Chondrocyte (in vitro differentiated cells): Measurements from ENCODE around the gene TNFRSF9. TPM values are rescaled to one million over a fixed set of nuclear protein-coding genes. Genes with fewer than 3 reads are reported as not detected.

Source experiments
- DNase-seq: peaks from one replicate; pipeline ENCODE4 v3.0.0; 2021; ENCODE audit warnings: mixed read lengths, low spot score
- H3K27ac Mint-ChIP-seq: one replicate; pipeline ENCODE4 v1.8.0; 2021; ENCODE audit warnings: mild to moderate bottlenecking, moderate library complexity, mixed read lengths; ENCODE audit not compliant: unreplicated experiment
- H3K27me3 Mint-ChIP-seq: 2 replicates; pipeline ENCODE4 v1.8.0; 2021; ENCODE audit warnings: low read depth, mixed read lengths
- H3K36me3 Mint-ChIP-seq: 2 replicates; pipeline ENCODE4 v1.8.0; 2021; ENCODE audit warnings: low read depth, mixed read lengths
- H3K4me1 Mint-ChIP-seq: 2 replicates; pipeline ENCODE4 v1.8.0; 2021; ENCODE audit warnings: low read depth, mild to moderate bottlenecking, mixed read lengths
- H3K4me3 Mint-ChIP-seq: one replicate; pipeline ENCODE4 v1.8.0; 2021; ENCODE audit warnings: mild to moderate bottlenecking, moderate library complexity, mixed read lengths; ENCODE audit not compliant: unreplicated experiment
- H3K9me3 Mint-ChIP-seq: 2 replicates; pipeline ENCODE4 v1.8.0; 2021; ENCODE audit warnings: low read depth, mixed read lengths
- total RNA-seq: library from RNA; stranded (reverse); gene quantifications from 3 replicates; pipeline ENCODE4 v1.2.1, GENCODE V29; 2021
- TF ChIP-seq, protein P1 (sequence below): fragments of 200-600 bp; sonication (generic); IDR thresholded peaks from 2 replicates; pipeline ENCODE4 v1.5.0; 2021; ENCODE audit warnings: antibody characterized with exemption, mild to moderate bottlenecking, moderate library complexity

Gene TNFRSF9
- total RNA-seq, 1 donor from 2014 or later, result 0.07 TPM

DNA sequence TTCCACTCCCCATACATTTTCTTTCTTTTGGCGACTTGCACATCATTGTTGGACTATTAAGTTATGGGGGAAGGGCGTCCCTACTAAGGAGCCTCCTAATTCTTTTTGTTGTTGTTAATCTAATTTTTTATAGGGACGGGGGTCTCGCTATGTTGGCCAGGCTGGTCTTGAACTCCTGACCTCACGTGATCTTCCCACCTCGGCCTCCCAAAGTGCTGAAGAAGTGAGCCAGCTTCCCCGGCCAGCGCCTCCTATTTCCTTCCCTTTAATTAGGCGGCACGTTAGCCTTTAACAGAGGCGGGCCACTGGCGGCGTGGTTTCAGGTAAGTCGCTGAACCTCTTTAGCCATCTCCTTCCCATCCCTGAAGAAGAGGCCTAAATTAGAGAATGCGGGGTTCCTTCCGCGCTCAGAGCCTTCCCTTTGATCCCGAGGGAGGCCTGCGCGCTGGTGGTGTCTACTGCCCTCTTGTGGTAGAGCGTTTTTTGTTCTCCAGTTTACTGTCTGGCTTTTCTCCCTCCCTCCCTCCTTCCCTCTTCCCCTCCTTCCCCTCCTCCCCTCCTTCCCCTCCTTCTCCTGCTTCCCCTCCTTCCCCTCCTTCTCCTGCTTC, 38.1 kb downstream of the TNFRSF9 start:
- Mint-ChIP-seq H3K27me3 (no peaks in the 10 kb centered on the region), H3K4me1 (peaks cover 9% of the 10 kb centered on the region), H3K4me3 (peak overlapping the region; percentile 56), H3K27ac (no peak overlapping the region), H3K36me3 (no peaks in the 10 kb centered on the region), H3K9me3 (peaks cover 3% of the 10 kb centered on the region)
- TF ChIP-seq, protein P1, sequence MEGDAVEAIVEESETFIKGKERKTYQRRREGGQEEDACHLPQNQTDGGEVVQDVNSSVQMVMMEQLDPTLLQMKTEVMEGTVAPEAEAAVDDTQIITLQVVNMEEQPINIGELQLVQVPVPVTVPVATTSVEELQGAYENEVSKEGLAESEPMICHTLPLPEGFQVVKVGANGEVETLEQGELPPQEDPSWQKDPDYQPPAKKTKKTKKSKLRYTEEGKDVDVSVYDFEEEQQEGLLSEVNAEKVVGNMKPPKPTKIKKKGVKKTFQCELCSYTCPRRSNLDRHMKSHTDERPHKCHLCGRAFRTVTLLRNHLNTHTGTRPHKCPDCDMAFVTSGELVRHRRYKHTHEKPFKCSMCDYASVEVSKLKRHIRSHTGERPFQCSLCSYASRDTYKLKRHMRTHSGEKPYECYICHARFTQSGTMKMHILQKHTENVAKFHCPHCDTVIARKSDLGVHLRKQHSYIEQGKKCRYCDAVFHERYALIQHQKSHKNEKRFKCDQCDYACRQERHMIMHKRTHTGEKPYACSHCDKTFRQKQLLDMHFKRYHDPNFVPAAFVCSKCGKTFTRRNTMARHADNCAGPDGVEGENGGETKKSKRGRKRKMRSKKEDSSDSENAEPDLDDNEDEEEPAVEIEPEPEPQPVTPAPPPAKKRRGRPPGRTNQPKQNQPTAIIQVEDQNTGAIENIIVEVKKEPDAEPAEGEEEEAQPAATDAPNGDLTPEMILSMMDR, result peak; percentile 86
- no peak for DNase-seq

DNA sequence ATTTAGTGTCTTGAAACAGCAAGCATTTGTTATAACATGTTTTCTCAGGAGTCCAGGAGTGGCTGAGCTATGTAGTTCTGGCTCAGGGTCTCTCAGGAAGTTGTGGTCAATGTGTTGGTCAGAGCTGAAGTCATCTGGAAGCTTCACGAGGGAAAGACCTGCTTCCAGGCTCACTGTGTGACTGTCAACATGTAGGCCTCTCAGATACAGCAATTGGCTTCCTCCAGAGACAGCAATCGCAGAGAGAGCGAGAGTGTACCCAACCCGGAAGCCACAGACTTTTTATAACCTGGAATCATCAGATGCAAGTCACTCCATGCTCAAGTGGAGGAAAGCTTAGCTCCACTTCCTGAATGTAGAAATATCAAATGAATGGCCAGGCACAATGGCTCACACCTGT, 40.9 kb downstream of the TNFRSF9 start:
- TF ChIP-seq, protein P1, result no peak
- Mint-ChIP-seq H3K27me3 (no peaks in the 10 kb centered on the region), H3K36me3 (no peaks in the 10 kb centered on the region), H3K9me3 (peaks cover 3% of the 10 kb centered on the region), H3K4me1 (peaks cover 12% of the 10 kb centered on the region), H3K27ac (peak overlapping the region; percentile 36), H3K4me3 (no peak overlapping the region)
- no peak for DNase-seq

DNA sequence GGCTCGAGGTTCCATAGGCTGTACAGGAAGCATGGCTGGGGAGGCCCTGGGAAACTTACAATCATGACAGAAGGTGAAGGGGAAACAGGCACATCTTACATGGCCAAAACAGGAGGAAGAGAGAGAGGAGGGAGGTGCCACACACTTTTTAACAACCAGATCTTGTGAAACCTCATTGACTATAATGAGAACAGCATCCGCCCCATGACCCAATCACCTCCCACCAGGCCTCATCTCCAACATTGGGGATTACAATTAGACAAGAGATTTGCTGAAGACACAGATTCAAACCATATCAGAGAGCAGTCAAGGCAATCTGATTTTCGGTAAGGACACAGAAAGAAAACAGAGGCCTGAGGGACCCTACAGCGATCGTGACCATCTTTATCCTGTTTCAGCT, 41.7 kb downstream of the TNFRSF9 start:
- peaks cover 3% of the 10 kb centered on the region for H3K9me3 Mint-ChIP-seq

DNA sequence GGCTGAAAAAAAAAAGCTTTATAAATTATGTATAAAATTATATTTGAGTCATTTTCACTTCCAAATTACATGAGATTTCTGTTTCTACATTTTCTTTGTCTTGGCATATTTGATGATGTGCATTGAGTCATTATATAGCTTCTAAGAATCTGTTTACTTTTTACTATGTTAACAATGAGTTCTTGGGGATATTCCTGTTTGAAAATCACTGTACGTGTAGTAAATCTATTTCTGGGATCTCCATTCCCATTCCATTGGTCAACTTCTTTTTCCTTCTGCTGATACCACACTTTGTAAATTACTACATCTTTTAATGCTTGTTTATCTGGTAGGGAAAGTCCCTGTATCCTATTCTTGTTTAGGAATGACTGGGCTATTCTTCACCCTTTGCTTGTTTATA, 43.6 kb downstream of the TNFRSF9 start:
- no peaks in the 10 kb centered on the region for H3K36me3 Mint-ChIP-seq
- no peaks in the 10 kb centered on the region for H3K27me3 Mint-ChIP-seq
- no peak overlapping the region for H3K27ac Mint-ChIP-seq
- H3K4me1 Mint-ChIP-seq, result peaks cover 22% of the 10 kb centered on the region
- no peak overlapping the region for H3K4me3 Mint-ChIP-seq
- peaks cover 3% of the 10 kb centered on the region for H3K9me3 Mint-ChIP-seq
- DNase-seq, result no peak
- TF ChIP-seq, protein P1, result no peak

More for the DNA sequence above, 41.7 kb downstream of the TNFRSF9 start:
- Mint-ChIP-seq H3K27me3 (no peaks in the 10 kb centered on the region), H3K4me1 (peaks cover 19% of the 10 kb centered on the region), H3K27ac (no peak overlapping the region), H3K36me3 (no peaks in the 10 kb centered on the region), H3K4me3 (no peak overlapping the region)
- TF ChIP-seq, protein P1, result no peak
- DNase-seq, result no peak

DNA sequence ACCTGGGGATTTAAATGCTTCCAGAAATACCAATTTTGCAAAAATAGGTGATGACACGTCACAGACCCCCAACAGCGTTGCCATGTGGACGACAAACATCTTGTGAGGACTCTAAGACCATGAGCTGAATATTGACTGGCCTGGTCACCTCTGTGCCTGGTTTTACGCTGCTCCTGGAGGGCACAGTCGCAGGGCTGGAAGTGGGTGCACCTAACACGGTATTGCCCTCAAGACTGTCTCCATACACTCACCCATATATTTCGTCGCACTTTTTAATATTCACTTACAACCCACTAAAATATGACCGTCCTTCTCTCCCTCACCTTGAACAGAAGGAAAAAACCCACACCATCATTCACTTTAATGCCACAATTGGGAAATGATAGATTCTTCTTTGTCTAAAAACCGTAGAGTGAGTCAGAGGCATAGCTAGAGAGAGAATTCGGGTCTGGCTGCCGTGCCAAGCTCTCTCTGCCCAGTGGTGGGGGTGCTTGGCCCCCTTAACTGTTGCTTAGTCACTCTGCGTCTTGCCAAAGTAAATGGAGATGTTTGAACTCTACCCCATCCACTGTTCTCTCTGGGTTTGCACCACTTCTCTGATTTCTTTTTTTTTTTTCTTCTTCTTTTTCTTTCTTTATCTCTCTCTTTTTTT, 47.0 kb downstream of the TNFRSF9 start:
- peaks cover 3% of the 10 kb centered on the region for H3K27me3 Mint-ChIP-seq
- TF ChIP-seq, protein P1, result no peak
- H3K4me1 Mint-ChIP-seq, result peaks cover 28% of the 10 kb centered on the region
- peak overlapping the region; percentile 68 for H3K27ac Mint-ChIP-seq
- H3K9me3 Mint-ChIP-seq, result no peaks in the 10 kb centered on the region
- H3K4me3 Mint-ChIP-seq, result no peak overlapping the region
- no peaks in the 10 kb centered on the region for H3K36me3 Mint-ChIP-seq
- DNase-seq, result no peak
